AG04449 (cell line): ENCODE results near the gene SLC44A1.
A peak's percentile ranks its signal among the peaks of the same experiment; 100 is the strongest.

Experiments used
- CTCF ChIA-PET: fragments of 350-600 bp; formaldehyde crosslinking; extraction: SDS; loops from one replicate; lab custom pipeline; 2021; ENCODE audit warnings: antibody characterized with exemption; lab: Yijun Ruan, JAX
- POLR2A ChIA-PET: fragments of 400-600, 350-600 bp; formaldehyde crosslinking; extraction: SDS; loops from one replicate; lab custom pipeline; 2020; ENCODE audit warnings: antibody characterized with exemption, inconsistent platforms; lab: Yijun Ruan, JAX
- DNase-seq: peaks from one replicate; pipeline ENCODE4 v3.0.0-alpha.2; 2010; ENCODE audit warnings: low read depth, low spot score
- H3K4me3 ChIP-seq: 2 replicates; pipeline ENCODE4 v1.5.1; 2011; ENCODE audit warnings: low read depth, mild to moderate bottlenecking, control low read depth, low read length
- CTCF ChIP-seq: IDR thresholded peaks from one replicate; pipeline ENCODE4 v1.5.1; 2011; ENCODE audit warnings: mild to moderate bottlenecking, moderate library complexity, low read length, control low read depth, inconsistent platforms; ENCODE audit not compliant: insufficient read depth; ENCODE audit errors: missing control alignments

The SLC44A1 gene

GRCh38 chr9:105403552-105404248 is 159.2 kb downstream of the SLC44A1 start:
- no peak for TF ChIP-seq CTCF
- CTCF ChIA-PET = interaction anchor here (1.3 to 2.3 kb wide), 4 partner anchors 11 to 246 kb away, joined by 4 to 22 read pairs (median 6); no protein-coding TSS in a partner anchor
- POLR2A ChIA-PET = no interaction called here
- no peak overlapping the region for H3K4me3 ChIP-seq
- no peak for DNase-seq

GRCh38 chr9:105405514-105406131 is 161.2 kb downstream of the SLC44A1 start:
- H3K4me3 ChIP-seq = no peak overlapping the region
- TF ChIP-seq CTCF = no peak
- CTCF ChIA-PET = interaction anchor here (0.8 to 2.3 kb wide), 4 partner anchors 9 to 246 kb away, joined by 3 to 22 read pairs (median 6); no protein-coding TSS in a partner anchor
- DNase-seq = no peak
- POLR2A ChIA-PET = no interaction called here

GRCh38 chr9:105406369-105406768 is 161.9 kb downstream of the SLC44A1 start:
- POLR2A ChIA-PET = no interaction called here

GRCh38 chr9:105413525-105413924 is 169.1 kb downstream of the SLC44A1 start:
- H3K4me3 ChIP-seq = no peak overlapping the region
- ChIA-PET CTCF (interaction anchor here (0.9 to 11.9 kb wide), 17 partner anchors 8 to 633 kb away, joined by 3 to 235 read pairs (median 5); no protein-coding TSS in a partner anchor), POLR2A (no interaction called here)
- no peak for DNase-seq
- TF ChIP-seq CTCF = peak; percentile 40

More at GRCh38 chr9:105406369-105406768, 161.9 kb downstream of the SLC44A1 start:
- CTCF ChIA-PET = interaction anchor here (2.3 kb wide), 1 partner anchor 8 kb away, joined by 22 read pairs; no protein-coding TSS in a partner anchor
- H3K4me3 ChIP-seq = no peak overlapping the region
- no peak for TF ChIP-seq CTCF
- no peak for DNase-seq

- no peak for DNase-seq
Measured at GRCh38 chr9:105414947-105415661, 170.7 kb downstream of the SLC44A1 start.

More at GRCh38 chr9:105414947-105415661, 170.7 kb downstream of the SLC44A1 start:
- CTCF ChIA-PET = interaction anchor here (0.6 to 11.9 kb wide), 53 partner anchors 10 to 659 kb away, joined by 3 to 235 read pairs (median 4); partner anchors contain the start of genes ABCA1 and SLC44A1
- TF ChIP-seq CTCF = peak; percentile 64
- no peak overlapping the region for H3K4me3 ChIP-seq
- POLR2A ChIA-PET = no interaction called here
